Stimulated activated CD4-positive, alpha-beta T cell treated with anti-CD3 and anti-CD28 coated beads, Interleukin-4, amount 100 ng/mL, for 24 hours (primary cell): ENCODE measurements around the gene PFDN4.
"Not testable (repeated sequence)": the region's sequence is repeated elsewhere in the genome, so short reads cannot be mapped to it uniquely, and the experiment has no call there.

Experiments
- DNase-seq: peaks from one replicate; pipeline ENCODE4 v3.0.0-alpha.2; 2020

The PFDN4 gene

DNA sequence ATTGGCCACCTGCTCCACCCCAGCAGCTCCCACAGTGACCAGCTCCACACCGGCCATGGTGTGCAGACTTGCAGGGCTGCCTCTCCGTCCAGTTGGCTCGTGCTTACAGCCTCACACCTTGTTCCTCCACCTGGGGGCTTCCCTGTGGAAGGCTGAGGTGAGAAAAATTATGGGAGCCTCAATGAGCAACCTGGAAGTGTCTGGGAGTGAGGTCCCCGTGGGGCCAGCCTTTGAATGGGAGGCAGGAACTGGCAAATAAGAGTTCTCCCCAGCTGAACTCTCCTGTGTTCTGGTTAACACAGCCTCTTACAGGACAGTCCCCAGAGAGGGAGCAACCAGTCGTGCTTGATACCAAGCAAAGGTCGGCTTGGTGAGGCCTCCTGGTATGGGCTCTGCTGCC is 3.8 kb upstream of the PFDN4 start:
- no peak for DNase-seq

DNA sequence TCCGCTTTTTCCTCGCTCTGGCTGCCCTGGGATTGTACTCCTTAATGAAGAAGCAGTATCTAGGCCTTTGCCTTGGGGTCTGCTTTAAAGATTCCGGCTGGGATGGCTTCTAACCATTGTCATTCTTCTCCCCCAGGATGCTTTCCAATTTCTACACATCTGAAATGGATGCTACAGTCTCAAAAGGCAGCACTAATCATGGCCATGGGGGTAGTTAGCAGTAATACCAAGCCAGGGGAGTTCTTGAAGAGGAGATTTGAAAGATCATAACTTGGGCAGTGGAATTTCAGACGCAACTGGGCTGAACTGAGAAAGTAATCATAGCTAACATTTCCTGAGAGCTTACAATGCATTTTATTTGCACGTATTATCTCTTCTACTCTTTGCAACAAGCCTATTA is 3.4 kb upstream of the PFDN4 start:
- no peak for DNase-seq

DNA sequence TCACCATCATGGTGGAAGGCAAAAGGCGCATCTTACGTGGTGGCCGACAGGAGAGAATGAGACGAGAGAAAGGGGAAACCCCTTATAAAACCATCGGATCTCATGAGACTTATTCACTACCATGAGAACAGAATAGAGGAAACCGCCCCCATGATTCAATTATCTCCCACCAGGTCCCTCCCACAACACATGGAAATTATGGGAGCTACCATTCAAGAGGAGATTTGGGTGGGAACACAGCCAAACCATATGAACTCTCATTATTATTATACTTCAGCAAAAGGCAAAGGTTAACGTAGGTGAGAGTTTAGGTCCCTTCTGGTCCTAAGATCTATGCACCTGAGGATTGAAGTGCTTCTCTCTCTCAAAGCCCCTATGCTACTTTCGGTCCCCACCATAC is 2.4 kb upstream of the PFDN4 start:
- DNase-seq: peak; percentile 23

DNA sequence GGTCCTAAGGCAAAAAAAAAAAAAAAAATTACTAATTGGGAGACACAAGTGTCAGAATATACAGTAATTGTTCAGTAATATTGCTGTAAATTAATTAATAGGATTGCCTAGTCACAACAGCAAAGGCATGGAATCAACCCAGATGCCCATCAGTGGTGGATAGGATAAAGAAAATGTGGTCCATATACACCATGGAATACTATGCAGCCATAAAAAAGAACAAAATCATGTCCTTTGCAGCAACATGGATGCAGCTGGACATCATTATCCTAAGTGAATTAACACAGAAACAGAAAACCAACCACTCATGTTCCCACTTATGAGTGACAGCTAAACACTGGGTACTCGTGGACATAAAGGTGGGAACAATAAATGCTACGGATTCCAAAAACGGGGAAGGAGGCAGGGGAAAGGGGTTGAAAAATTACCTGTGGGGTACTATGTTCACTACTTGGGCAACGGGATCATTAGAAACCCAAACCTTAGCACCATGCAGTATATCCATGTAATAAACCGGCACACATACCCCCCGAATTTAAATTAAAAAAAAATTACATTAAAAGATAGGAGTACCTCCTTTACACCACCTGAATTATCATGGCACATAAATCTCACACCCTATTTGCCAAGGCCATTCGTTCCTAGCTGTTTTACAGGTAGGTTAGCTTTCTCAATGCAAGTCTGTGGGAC is 689 bp upstream of the PFDN4 start:
- DNase-seq: no peak

DNA sequence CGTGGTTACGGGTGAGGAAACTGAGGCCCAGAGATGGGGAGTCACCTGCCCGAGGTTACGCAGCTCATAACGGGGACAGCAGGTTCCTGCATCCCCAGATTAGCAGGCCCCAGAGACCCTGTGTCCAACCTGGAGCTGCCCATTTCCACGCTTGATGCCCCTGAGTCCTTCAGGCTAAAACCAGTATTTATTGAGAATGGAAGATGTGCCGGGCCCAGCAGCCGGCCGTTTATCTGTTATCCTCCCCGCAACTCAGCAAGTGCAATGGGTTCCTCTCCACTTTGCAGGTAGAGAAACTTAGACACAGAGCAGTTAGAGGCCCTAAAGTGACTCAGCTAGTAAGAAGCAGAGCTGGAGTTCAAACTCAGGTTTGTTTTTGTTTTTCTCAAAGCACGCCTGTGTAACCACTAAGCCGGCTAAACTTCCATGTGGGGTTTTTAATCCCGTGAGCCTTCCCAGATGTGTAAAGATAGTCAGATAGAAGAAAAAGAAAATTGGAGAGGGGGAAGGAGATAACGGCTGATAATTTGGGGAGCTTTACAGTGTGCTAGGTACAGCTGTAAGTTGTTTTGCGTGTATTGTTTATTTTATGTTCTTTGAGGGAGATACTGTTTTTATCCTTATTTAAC is 775 bp downstream of the PFDN4 start:
- peak; percentile 14 for DNase-seq

DNA sequence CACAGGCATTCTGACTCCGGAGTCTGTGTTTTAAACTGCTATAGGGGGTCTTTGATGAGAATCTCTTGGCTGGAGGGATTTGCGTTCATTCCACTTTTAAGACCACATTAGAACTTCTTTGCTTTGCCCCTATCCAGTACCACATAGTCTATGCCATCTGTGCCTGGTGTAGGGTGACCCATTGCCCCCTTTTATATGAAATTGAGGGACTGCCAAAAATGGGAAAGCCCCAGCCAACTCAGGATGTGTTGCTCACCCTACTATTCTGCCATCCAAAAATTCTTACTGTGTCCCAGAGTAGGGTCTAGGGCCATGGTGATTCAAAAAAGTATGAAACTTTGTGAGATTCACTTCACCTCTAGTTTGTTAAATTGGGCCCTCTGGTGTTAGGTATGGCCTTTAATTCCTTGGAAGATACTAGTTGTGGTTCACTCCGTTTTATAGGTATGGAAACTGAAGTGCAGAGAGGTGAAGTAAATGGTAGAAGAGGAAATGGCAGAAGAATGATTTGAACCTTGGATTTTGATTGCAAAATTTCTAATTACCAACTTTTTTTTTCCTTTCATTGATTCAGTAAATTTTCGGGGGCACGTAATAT is 1.4 kb downstream of the PFDN4 start:
- DNase-seq: no peak

DNA sequence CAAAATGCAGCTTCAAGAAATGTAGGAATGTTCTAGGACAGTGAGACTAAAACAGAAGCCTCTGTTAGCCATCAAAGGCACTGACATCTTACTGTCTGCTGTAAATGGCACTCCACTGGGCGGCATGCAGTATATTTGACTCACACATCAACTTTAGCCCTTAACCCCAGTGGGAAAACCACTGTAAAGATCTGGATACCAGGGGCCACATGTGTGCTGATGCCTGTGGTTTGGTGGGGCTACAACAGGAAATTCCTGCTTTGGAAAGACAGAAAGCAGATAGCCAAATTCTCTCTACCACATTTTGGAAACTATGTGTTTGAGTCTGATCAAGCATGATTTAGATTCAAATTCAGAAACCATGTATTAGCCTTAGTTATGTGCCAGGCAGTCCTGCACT is 4.3 kb downstream of the PFDN4 start:
- no peak for DNase-seq

DNA sequence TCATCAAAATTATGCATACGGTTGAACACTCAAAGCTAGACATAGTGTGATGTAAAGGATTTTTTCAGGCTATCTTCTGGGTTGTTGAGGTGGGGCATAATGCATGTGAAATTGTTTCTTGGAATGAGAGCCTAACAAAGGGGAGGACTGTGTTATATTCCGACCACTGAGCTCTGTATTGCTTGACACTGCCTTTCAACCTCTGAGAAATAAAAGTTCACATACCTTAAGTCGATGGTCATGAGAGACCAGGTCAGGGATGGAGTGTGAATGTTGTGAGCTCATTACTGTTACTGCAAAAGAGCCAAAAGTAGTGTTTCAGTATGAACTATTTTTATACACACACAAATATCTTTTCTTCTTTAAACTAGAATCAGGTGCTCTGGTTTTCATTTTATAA is 5.0 kb downstream of the PFDN4 start:
- no peak for DNase-seq

DNA sequence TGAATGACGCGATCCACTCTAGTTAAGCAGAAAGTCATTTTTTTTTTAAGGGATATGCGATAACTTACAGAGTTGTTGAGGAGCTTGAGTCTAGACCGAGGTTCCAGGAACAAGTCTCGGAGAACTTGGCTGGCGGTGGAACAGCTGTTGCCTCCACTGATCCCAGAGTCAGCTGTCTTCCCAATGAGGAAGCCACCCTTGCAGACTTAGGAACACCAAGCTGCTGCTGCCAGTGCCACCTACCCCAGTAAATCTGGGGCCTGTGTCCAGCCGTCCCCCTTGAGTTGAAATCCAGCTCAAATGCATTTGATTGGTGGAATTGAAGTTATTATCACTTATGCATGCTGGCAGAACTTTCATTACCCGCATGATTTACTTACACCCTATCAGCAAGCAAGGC is 6.7 kb downstream of the PFDN4 start:
- DNase-seq: no peak

DNA sequence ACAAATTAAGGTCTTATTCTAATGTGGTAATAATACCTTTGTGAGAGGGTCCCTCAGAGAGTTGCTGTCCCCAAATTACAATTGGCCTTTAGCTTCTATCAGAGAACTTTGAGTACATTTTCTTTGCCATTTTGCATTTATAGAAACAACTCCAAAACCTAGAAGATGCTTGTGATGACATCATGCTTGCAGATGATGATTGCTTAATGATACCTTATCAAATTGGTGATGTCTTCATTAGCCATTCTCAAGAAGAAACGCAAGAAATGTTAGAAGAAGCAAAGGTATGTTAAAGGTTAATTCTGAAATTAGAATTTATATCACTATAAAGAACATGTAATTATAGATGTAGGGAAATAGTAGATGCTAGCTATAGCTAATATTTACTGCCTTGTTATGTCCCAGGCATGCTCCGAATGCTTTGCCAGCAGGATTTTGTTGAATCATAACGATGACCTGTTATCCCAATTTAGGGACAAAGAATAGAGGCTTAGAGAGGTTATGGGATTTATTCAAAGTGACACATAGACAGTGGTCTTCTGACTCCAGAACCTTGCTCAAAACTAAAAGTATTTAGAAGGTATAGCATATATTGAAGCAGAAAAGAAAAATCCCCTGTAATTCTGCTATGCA is 7.4 kb downstream of the PFDN4 start:
- DNase-seq: no peak

DNA sequence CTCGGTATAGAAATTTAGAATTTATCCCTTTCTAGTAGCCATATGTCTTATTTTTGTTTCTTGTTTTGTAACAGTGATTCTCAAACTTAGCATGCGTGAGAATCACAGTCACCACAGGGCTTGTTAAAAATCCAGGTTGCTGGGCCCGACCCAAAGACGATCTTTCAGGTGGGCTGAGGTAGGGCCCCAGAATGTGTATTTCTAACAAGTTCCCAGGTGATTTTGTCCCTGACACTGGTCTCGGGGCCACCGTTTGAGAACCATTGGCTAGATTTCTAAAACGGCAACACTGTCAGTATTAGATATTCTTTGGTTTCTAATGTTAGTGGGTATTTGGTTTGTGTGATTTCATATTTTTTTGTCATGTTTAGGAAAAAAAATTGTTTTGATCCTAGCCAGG is 9.9 kb downstream of the PFDN4 start:
- no peak for DNase-seq

DNA sequence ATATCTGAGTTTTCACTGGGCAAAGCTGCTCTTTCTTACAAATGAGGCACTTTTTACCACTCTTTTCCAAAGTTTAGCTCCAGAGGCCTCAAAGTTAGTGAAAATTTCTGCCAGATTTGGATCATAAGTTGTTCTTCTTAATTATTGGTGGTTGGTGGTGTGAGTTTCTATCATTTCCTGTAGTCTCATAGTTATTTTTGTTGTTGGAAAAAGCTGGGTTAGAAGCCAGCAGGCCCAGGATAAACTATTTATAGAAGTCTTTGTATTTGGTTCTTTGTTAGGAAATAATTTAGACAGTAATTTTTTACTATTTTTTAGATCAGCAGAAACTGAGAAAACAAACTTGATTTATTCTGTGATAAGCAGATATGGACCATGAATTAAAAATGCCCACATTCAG is 10.6 kb downstream of the PFDN4 start:
- DNase-seq: no peak

DNA sequence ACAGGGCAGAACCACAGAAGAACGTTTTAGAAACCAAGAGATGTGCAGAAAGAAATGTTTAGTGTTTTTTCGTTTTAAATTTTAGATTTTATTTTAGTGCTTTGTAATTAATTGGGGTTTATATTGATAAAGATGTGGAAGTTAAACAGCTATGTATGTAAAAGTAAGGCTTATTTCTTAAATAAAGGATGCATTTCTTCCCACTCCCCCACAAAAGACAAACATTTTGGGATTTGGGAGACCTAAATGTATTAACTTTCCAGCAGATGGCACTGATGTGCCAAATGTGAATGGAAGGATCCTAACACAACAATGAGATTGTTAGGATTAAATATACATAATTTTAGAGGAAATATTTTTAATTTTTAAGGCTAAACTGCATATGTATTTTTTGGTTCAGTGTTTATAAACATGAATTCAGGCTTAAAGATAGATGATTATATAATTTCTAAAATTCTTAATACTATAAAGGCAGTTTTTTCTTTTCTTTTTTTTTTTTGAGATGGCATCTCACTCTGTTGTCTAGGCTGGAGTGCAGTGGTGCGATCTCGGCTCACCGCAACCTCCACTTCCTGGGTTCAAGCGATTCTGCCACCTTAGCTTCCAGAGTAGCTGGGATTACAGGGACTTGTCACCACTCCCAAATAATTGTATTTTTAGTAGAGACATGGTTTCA is 12.0 kb downstream of the PFDN4 start:
- no peak for DNase-seq

DNA sequence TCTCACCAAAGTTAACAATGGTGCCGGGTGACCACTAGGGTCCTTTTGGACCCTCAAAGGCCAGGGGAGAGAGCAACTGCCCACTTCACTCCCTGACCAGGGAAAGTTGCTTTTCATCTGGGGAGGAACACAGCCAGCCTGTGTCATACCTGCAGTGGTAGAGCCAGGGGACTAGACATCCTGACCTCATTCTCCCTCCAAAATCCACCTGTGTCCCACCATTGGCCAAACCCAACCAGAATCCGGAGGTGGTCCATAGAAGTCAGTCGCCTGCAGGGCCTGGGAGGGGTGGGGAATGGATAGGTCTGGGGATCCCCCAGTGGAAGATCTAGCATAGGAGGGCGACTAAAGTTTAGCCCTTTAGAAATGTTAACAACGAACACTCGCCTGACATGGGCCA is 12.8 kb downstream of the PFDN4 start:
- DNase-seq: no peak

DNA sequence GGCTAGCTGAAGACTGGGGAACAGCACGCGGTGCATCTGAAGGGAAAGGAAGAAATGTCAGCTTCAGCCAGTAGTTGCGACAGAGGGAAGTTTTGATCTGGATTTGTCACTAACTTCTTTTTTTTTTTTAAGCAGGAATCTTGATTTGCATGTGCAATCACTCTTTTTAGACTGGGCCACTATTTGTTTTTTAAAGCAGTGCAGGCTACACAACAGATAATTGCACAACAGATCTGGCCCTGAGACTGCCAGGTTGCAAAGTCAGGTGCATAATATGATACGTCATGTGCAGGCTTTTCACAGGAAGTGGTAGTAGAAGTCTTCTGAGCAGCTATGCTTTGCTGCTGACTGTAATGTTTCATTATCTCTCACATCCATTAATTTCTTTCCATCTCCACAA is 13.5 kb downstream of the PFDN4 start:
- no peak for DNase-seq

DNA sequence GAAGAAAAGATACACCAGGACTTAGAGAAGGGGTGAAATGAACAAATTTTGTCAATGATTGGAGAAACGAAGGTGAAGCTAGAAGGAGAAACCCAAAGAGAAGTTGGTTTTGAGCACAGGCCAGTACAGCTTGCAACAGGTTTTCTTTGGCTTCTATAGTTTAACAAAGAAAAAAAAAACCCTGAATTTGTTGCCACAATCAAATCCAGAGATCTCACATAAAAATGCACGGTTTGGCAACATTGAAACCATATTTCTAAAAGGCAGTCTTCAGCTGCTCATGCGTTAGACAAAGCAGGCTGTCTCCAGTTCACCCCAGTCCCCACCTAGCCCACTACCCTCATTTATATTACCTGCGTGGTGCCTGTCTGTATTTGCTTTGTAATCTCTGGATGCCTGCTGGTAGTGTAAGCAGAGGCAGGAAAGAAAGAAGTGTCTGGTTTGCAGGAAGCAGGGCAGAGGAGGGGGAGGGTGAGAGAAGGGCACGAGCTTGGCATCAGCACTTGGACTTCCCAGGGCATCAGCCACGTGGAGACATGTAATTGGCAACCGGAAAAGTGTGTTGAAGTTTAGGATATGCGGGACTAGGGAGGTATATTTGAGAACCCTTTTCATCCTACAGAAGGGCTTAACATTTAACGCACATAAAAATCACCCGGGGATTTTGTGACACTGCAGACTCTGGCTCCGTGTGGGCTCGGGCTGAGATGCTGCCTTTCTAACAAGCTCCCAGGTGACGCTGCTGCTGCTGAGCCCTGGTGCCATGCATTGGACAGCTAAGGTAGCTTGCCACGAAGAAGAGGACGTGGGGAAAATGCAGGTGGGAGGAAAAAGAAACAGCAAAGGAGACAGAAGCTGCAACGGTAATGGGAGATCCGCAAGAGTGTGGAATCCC is 14.4 kb downstream of the PFDN4 start:
- DNase-seq: no peak

DNA sequence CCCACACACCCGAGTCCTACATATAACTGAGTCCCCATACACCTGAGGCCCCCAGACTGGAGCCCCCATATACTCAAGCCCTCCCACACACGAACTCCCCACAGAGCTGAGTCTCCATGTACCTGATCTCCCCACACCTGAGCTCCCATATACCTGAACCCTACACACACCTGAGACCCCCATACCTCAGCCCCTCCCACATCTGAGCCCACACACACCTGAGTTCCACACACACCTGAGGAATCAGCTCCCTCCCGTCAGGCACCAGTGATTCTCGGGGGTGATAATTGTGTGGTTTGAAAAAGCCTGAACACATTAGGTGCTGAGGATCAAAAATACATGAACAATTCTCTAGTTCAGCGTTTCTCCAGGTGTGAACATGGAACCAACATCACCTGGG is 15.4 kb downstream of the PFDN4 start:
- no peak for DNase-seq

DNA sequence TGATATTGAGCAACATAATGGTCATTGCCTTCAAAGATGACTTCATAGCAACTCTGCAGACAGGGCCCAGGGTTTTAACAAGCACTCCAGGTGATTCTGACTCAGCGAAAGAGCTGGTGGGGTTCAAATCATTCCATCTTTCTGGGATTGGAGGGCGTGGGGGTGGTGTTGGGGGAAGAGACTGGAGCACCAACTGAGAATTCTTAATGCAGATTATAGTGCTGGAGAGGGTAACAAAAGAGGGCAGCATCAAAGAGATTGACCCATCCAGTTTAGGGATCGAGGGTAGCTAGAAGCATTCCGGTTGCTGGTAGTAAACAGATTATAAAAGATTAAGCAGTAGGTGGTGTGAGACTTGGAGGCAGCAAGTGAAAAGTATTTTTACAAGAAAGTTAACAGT is 15.9 kb downstream of the PFDN4 start:
- no peak for DNase-seq

DNA sequence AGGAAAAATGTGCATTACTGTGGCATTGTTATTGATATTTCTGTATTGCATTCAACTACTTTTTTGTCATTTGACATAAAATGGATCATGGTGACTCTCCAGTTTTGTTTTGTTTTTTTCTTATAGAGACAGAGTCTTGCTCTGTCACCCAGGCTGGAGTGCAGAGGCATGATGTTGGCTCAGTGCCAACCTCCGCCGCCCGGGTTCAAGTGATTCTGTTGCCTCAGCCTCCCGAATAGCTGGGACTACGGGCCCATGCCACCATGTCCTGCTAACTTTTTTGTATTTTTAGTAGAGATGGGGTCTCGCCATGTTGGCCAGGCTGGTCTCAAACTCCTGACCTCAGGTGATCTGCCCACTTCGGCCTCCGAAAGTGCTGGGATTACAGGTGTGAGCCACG is 16.8 kb downstream of the PFDN4 start:
- DNase-seq: not testable (repeated sequence)

DNA sequence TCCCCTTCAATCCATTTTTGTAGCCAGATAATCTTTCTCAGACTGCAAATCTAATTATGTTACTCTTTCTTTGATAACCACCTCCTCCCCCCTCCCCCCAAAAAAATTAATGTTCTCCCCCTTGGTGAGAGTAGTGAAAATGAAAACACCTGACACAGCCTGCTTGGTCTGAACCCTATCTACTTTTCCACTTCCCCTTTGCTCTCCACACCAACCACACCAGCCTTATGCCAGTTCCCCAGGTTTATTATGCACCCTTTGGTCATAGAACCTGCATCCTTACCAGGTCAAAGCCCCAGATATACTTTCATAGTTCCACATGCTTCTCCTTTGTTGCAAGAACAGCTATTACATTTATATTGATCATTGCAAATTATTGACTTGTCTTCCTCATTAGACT is 19.4 kb downstream of the PFDN4 start:
- DNase-seq: no peak

DNA sequence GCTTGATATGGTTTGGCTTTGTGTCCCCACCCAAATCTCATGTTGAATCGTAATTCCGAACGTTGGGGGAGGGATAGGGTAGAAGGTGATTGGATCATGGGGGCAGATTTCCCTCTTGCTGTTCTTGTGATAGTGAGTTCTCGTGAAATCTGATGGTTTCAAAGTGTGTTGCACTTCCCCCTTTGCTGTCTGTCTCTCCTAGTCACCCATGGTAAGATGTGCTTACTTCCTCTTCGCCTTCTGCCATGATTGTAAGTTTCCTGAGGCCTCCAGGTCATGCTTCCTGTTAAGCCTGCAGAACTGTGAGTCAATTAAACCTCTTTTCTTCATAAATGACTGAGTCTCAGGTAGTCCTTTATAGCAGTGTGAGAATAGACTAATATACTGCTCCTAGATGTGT is 19.9 kb downstream of the PFDN4 start:
- no peak for DNase-seq

DNA sequence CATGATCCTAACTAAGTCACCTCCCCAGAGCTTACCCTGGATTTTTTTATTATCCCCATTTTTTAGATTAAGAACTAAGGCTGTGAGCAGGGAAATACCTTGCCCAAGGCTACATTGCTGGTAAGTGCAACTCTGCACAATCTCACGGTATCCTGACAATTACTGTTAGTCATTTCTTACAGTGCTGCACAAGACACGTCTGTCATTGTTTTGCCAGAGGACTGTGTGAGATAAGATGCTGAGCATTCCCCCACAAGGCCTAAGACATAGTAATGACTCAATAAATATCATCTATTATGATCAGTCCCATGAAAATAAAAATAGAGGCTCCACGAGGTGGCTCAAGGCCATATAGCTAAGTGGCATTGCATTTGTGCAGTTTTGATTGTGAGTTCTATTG is 21.0 kb downstream of the PFDN4 start:
- DNase-seq: no peak
